K562 (cell line): ENCODE data around the gene TBC1D17.

Experiments
- CTCF ChIP-seq, 3 experiments: IDR thresholded peaks in 2 of 3; conservative IDR thresholded peaks in 1 of 3; 2 replicates each; pipeline ENCODE4 v1.5.1; 2011 to 2012; ENCODE audit warnings: low read length in 3 of 3, mild to moderate bottlenecking in 3 of 3, control low read depth in 2 of 3, improper control_type of control experiment in 1 of 3, inconsistent platforms in 1 of 3, low read depth in 1 of 3, mixed read lengths in 1 of 3, moderate library complexity in 1 of 3; ENCODE audit not compliant: insufficient read depth in 2 of 3
- E2F5 ChIP-seq: sonication (generic); formaldehyde crosslinking; IDR thresholded peaks from 2 replicates; pipeline ENCODE4 v1.8.0; 2022; ENCODE audit warnings: mild to moderate bottlenecking, missing genetic modification reagents
- PCBP2 ChIP-seq: fragments of 200-400 bp; formaldehyde crosslinking; IDR thresholded peaks from 2 replicates; pipeline ENCODE4 v1.6.1; 2018; ENCODE audit warnings: low read length, low read depth, mild to moderate bottlenecking, moderate library complexity; ENCODE audit not compliant: poor library complexity, severe bottlenecking
- POLR2AphosphoS5 ChIP-seq: IDR thresholded peaks from 2 replicates; pipeline ENCODE4 v1.6.1; 2011; ENCODE audit warnings: mild to moderate bottlenecking, low read depth, low read length, moderate library complexity; ENCODE audit not compliant: control insufficient read depth, insufficient read depth
- SAP30 ChIP-seq: fragments of 200-600 bp; sonication (generic); IDR thresholded peaks from 2 replicates; pipeline ENCODE4 v1.6.1; 2012; ENCODE audit warnings: borderline replicate concordance, low read depth, mild to moderate bottlenecking, moderate library complexity, low read length, control low read depth, inconsistent platforms; ENCODE audit not compliant: insufficient read depth, poor library complexity, severe bottlenecking
- TAF7 ChIP-seq: fragments of 450-650 bp; IDR thresholded peaks from 2 replicates; pipeline ENCODE4 v1.6.1; 2016; ENCODE audit warnings: missing genetic modification characterization, missing compliant biosample characterization
- TRIM24 ChIP-seq, 2 experiments: fragments of 450-650 bp; IDR thresholded peaks; 2 replicates each; pipeline ENCODE4 v1.6.1; 2016
- USF2 ChIP-seq: sonication (generic); formaldehyde crosslinking; IDR thresholded peaks from 2 replicates; pipeline ENCODE4 v1.5.0; 2020; ENCODE audit warnings: missing genetic modification reagents

- TF ChIP-seq PCBP2 (no peak), TAF7 (tag) (no peak), SAP30 (no peak), USF2 (no peak), E2F5 (CRISPR knock-in tag) (no peak), TRIM24 (IDR thresholded peaks at IDR 0.05) (no peak), CTCF (IDR thresholded peaks at IDR 0.05 in 2 of 3, conservative IDR thresholded peaks at IDR 0.05 in 1 of 3; ENCODE audit: insufficient read depth in 2 of 3, low read depth in 1 of 3, low read length in 3 of 3) (no peak), POLR2AphosphoS5 (no peak)
Observed at GRCh38 chr19:49852631-49853126, 24.8 kb upstream of the TBC1D17 start.
